ENCODE data around the gene EGFL8. TPM values are rescaled to one million over a fixed set of nuclear protein-coding genes. Genes with fewer than 3 reads are reported as not detected.
A peak's percentile ranks its signal among the peaks of the same experiment; 100 is the strongest.

EGFL8 gene
- total RNA-seq, 1 donor, result 0.72 TPM

DNA sequence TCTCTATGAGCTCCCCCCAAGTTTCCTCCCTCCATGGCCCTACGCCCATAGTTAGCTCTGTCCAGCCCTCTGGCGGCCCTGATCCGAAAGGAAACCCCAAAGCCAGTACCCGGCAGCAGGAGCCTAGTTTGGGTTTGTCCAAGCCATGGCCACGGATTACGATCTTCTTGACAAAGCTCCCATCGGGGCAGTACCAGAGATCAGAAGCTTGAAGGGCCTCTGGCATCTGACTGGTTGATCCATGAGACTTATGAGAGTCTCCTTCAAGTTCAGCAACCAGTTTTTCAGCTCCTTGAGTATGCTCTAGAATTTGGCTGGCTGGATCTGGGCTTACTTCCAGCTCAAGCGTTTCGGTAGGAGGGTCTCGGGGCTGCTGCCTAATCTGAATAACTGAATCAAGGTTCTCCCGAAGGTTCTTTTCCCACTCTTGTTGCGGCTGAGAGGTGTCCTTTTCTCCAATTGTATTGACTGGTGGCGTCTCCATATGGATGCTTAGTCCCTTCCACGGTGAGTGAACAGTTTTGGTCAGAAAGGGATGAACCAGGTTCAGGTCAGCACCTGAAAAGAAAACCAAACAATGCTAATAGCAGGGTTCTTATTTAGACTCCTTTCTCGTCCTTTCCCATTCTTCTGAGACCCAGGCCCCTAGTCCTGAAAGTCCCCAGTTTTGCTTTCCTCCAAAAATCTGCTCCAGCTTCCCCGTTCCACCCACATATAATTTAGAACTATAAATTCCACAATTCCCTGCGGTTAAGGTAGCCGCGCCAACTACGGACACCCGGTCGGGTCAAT is 34.9 kb upstream of the EGFL8 start:
- H3K4me3 ChIP-seq (ENCODE audit: low read depth, low read length), result peak overlapping the region; percentile 76
- TF ChIP-seq, protein P1, sequence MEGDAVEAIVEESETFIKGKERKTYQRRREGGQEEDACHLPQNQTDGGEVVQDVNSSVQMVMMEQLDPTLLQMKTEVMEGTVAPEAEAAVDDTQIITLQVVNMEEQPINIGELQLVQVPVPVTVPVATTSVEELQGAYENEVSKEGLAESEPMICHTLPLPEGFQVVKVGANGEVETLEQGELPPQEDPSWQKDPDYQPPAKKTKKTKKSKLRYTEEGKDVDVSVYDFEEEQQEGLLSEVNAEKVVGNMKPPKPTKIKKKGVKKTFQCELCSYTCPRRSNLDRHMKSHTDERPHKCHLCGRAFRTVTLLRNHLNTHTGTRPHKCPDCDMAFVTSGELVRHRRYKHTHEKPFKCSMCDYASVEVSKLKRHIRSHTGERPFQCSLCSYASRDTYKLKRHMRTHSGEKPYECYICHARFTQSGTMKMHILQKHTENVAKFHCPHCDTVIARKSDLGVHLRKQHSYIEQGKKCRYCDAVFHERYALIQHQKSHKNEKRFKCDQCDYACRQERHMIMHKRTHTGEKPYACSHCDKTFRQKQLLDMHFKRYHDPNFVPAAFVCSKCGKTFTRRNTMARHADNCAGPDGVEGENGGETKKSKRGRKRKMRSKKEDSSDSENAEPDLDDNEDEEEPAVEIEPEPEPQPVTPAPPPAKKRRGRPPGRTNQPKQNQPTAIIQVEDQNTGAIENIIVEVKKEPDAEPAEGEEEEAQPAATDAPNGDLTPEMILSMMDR (IDR thresholded peaks at IDR 0.05; ENCODE audit: insufficient read depth, low read length), result no peak
- no peak for DNase-seq (ENCODE audit: low read depth)

GRCh38 chr6:32131439-32131948 is 32.9 kb upstream of the EGFL8 start:
- TF ChIP-seq, protein P1 (IDR thresholded peaks at IDR 0.05; ENCODE audit: insufficient read depth, low read length), result no peak

DNA sequence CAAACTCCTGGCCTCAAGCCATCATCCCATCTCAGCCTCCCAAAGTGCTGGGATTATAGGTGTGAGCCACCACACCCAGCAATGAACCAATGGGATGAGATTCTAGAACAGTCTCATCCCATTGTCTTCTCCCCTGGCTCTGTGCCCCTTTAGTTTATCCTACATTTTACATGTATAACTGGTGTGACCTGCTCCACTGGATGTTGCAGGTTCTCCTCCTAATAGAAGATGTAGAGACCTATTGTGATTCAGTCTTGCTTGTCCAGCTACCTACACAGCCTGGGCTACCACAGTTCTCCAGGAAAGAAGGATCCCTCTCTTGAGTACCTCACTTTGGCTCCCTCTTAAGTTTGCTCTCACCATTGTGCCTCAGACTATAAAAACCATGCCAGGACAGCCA is 32.3 kb upstream of the EGFL8 start:
- no peak for DNase-seq (ENCODE audit: low read depth)
- TF ChIP-seq, protein P1 (IDR thresholded peaks at IDR 0.05; ENCODE audit: insufficient read depth, low read length), result no peak
- no peak overlapping the region for H3K4me3 ChIP-seq (ENCODE audit: low read depth, low read length)

More at GRCh38 chr6:32131439-32131948, 32.9 kb upstream of the EGFL8 start:
- H3K4me3 ChIP-seq (ENCODE audit: low read depth, low read length), result no peak overlapping the region
- DNase-seq (ENCODE audit: low read depth), result no peak

DNA sequence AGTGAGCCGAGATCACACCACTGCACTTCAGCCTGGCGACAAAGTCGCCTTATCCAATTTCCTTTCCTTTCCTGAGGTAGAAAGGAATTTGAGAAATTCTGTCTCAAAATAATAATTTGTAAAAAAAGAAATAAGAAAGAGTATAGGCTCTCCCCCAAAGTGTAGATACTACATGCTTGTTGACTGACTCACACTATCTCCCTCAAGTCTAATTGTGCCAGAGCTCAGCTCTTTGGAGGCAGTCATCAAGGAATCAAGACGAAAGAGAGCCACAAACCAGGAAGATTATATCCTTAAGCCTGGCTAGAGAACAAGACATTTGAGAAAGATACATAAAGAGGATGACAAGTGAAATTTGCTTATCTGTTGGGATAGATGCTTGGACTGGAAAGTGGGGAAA is 30.6 kb upstream of the EGFL8 start:
- peak; percentile 45 for DNase-seq (ENCODE audit: low read depth)

DNA sequence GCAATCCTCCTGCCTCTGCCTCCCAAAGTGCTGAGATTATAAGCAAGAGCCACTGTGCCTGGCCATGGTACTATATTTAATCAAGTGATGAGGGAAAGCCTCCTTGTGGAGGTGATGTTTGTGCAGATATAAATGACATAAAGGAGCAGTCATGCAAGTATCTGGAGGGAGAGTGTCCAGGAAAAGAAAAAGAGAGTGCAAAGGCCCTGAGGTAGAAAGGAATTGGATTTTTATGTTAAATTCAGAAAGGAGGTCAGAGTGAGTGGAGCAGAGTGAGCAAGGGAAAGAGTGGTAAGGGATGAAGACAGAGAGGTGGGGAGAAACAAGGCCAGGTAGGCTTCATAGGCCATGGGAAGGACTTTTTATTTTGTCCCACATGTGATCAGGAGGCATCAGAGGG is 26.9 kb upstream of the EGFL8 start:
- no peak overlapping the region for H3K4me3 ChIP-seq (ENCODE audit: low read depth, low read length)
- no peak for DNase-seq (ENCODE audit: low read depth)
- TF ChIP-seq, protein P1 (IDR thresholded peaks at IDR 0.05; ENCODE audit: insufficient read depth, low read length), result no peak

More for the DNA sequence above, 30.6 kb upstream of the EGFL8 start:
- TF ChIP-seq, protein P1 (IDR thresholded peaks at IDR 0.05; ENCODE audit: insufficient read depth, low read length), result no peak
- no peak overlapping the region for H3K4me3 ChIP-seq (ENCODE audit: low read depth, low read length)

DNA sequence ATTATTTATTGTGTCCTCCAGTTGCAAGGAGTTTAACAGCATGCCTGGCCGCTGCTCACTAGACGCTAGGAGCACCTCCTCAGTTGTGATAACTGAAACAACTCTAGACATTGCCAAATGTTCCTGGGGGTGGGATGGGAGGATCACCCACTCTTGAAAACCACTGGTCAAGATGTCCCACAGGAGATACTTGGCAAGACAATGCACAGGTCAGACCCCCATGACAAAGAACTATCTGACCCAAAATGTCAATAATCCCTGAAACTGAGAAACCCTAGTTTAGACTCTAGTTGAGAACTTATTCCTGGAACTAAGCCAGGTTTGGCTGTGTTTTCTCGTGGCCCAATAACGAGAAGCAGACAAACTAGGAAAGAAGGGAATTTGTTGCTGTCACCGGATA is 24.8 kb upstream of the EGFL8 start:
- TF ChIP-seq, protein P1 (IDR thresholded peaks at IDR 0.05; ENCODE audit: insufficient read depth, low read length), result no peak
- DNase-seq (ENCODE audit: low read depth), result no peak
- no peak overlapping the region for H3K4me3 ChIP-seq (ENCODE audit: low read depth, low read length)

Data from fibroblast of the aortic adventitia (primary cell).